ENCODE data around the gene ZNF493.

DNA sequence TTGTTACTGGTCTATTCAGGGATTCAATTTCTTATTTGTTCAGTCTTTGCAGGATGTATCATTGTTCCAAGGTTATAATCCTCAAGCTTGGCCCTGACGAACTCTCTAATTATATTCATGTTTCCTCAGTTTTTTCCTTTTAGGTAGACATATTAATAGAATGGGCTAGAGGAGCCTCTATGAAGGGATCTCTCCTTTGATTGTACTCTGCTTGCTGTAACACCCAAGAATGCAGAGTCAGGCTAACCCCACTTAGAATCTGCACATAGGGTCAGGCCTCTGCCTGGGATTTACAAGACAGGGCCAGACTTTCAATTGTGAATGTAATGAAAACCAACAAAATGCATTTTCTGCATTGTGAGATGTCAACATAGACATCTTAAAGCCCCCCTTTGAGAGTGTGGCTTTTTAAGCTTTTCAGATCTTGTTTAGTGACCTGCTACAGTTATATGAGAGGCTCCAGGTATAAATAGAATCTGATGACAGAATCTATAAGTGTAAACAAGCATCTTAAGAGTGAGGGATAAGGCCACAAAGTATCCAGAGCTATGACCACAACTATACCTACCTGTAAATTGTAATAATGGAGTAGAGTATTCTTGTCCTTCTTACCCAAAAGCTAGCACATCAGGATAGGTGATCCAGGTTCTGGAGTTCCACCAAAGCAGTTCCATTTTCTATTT is 5.5 kb downstream of the ZNF493 start:
- no peak for TF ChIP-seq SUZ12 (IDR thresholded peaks at IDR 0.05; ENCODE audit: extremely low read depth, insufficient read depth, insufficient read length)
- no peak for TF ChIP-seq YY1 (IDR thresholded peaks at IDR 0.05; ENCODE audit: insufficient read depth, insufficient read length)

Data from NT2/D1 (cell line).